Heart left ventricle (tissue), 13 donors: ENCODE results near the gene ITGB5.

Experiments used
- CTCF ChIP-seq, 12 donors: fragments of 200-600 bp; sonication (generic) in 4 of 12; IDR thresholded peaks; one replicate each; pipeline versions ENCODE4 v1.5.0 to v1.8.0; 2018 to 2022; ENCODE audit warnings: antibody characterized with exemption in 12 of 12, mild to moderate bottlenecking in 5 of 12
- POLR2A ChIP-seq, 2 donors: fragments of 450-650 bp; IDR thresholded peaks; one replicate each; pipeline ENCODE4 v1.6.1; 2017; ENCODE audit warnings: antibody characterized with exemption in 2 of 2, mild to moderate bottlenecking in 2 of 2, moderate library complexity in 2 of 2
- donor health status: ischemic (EF 13 %, LVEDD 7.1; RV severe dilation, severe dysfunction).
- donor health status: DM: no; HTN: yes; CAD: no.
- donor health status: DM: no; HTN: no; CAD: no.
- donor health status: ischemic (EF 25% LVEDD 6.9; RV normal size, moderate dysfunction).
- donor health status: ischemic (EF 25% LVEDD 5.7; RV mildly dilated, moderate dysfunction).
- donor health status: ischemic (EF 35%, LVEDD 5.7; RV mildly dilated, moderate dysfunction).
- donor health status: nonischemic (EF 11% LVEDD 7.7; RV severe dilation, severe dysfunction).
- donor health status: DM: yes; HTN: yes; CAD: no.
- donor health status: PGD.
- donor health status: ischemic (EF 29% LVEDD 5.4; RV normal size, mild dysfunction).
- donor health status: nonischemic (EF 23%, LVEDD 6.1; RV moderate dilation, normal function).

DNA sequence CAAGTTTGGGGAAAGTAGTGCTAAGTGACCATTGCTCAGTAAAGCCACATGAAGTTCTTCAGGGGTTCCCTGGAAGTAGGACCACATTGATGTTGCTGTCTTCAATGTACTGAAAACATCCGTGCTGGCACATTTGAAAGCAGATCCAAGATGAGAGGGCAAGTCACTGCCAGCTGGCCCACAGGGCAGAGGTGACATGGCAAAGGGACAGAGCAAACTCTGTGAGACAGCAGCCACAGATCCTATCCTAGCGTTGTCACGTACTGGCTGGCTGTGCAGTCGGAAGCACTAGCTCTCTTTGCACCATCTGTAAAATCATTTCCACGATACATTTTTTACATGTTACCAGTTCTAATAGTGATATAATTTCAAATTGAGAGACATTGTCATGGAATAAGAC lies 33.6 kb upstream of the ITGB5 start:
- no peak for TF ChIP-seq CTCF (IDR thresholded peaks at IDR 0.05)
- TF ChIP-seq POLR2A (IDR thresholded peaks at IDR 0.05): no peak
